ENCODE measurements around the gene CLSTN2. TPM values are rescaled to one million over a fixed set of nuclear protein-coding genes. Genes with fewer than 3 reads are reported as not detected.

The CLSTN2 gene
- total RNA-seq, 2 donors from 2014 or later = 3.5 to 60.3 TPM

DNA sequence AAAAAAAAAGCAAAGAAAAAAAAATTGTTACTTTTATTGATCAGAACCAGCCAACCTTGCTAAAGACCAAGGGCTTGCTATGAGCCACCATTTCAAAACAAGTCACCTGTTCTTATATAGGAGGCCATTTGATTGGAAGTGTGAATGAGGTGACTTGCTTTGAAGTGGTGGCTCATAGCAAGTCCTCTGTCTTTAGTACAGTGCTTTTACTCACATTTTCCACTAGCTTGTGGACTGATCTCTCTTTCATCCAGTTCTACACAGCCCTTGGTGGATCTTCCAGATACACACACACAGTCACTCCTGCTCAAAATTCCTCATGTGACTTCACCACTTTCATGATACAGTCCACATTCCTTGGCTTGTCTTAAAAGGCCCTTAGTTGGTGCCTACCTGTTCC is 13.5 kb downstream of the CLSTN2 start:
- no peaks in the 10 kb centered on the region for H3K9me3 ChIP-seq
- H3K4me3 ChIP-seq = no peak overlapping the region
- TF ChIP-seq, protein P1, sequence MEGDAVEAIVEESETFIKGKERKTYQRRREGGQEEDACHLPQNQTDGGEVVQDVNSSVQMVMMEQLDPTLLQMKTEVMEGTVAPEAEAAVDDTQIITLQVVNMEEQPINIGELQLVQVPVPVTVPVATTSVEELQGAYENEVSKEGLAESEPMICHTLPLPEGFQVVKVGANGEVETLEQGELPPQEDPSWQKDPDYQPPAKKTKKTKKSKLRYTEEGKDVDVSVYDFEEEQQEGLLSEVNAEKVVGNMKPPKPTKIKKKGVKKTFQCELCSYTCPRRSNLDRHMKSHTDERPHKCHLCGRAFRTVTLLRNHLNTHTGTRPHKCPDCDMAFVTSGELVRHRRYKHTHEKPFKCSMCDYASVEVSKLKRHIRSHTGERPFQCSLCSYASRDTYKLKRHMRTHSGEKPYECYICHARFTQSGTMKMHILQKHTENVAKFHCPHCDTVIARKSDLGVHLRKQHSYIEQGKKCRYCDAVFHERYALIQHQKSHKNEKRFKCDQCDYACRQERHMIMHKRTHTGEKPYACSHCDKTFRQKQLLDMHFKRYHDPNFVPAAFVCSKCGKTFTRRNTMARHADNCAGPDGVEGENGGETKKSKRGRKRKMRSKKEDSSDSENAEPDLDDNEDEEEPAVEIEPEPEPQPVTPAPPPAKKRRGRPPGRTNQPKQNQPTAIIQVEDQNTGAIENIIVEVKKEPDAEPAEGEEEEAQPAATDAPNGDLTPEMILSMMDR (IDR thresholded peaks at IDR 0.05) = no peak
- no peak for TF ChIP-seq POLR2A (IDR thresholded peaks at IDR 0.05)
- TF ChIP-seq POLR2AphosphoS5 (IDR thresholded peaks at IDR 0.05) = no peak
- intact Hi-C loops (cut with DNase I) = no loop called here
- H3K27me3 ChIP-seq (replicated peaks; ENCODE audit: insufficient read depth) = no peaks in the 10 kb centered on the region
- DNase-seq (ENCODE audit: low spot score) = no peak
- no peak overlapping the region for H3K27ac ChIP-seq
- H3K36me3 ChIP-seq = no peaks in the 10 kb centered on the region
- H3K4me1 ChIP-seq (replicated peaks) = no peaks in the 10 kb centered on the region

DNA sequence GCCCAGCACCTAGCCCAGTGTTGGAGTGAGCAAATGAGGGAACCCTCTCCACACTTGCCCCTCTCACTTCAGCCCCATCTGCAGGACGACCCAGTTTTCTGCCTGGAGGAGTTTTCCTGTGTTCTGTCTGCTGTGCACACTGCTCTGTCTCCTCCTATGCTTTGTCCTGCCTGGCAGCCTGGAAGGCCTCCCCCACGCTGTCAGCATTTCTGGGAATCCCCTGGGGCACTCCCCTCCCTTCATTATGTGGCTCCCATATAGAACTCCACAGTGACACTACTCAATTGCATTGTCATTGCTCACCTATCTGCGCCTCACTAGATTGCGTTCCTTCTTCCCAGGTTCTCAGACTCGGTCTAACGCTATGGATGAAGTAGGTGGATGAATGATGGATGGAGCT is 13.9 kb downstream of the CLSTN2 start:
- TF ChIP-seq, protein P1 (IDR thresholded peaks at IDR 0.05) = no peak
- TF ChIP-seq POLR2A (IDR thresholded peaks at IDR 0.05) = no peak
- TF ChIP-seq POLR2AphosphoS5 (IDR thresholded peaks at IDR 0.05) = no peak
- Histone ChIP-seq H3K36me3 (no peaks in the 10 kb centered on the region), H3K27me3 (replicated peaks; ENCODE audit: insufficient read depth) (no peaks in the 10 kb centered on the region), H3K4me3 (no peak overlapping the region), H3K27ac (no peak overlapping the region), H3K9me3 (no peaks in the 10 kb centered on the region), H3K4me1 (replicated peaks) (no peaks in the 10 kb centered on the region)
- no peak for DNase-seq (ENCODE audit: low spot score)
- WGBS = 86% methylated on average over 6 of the region's 6 CpGs
- intact Hi-C loops (cut with DNase I) = no loop called here

DNA sequence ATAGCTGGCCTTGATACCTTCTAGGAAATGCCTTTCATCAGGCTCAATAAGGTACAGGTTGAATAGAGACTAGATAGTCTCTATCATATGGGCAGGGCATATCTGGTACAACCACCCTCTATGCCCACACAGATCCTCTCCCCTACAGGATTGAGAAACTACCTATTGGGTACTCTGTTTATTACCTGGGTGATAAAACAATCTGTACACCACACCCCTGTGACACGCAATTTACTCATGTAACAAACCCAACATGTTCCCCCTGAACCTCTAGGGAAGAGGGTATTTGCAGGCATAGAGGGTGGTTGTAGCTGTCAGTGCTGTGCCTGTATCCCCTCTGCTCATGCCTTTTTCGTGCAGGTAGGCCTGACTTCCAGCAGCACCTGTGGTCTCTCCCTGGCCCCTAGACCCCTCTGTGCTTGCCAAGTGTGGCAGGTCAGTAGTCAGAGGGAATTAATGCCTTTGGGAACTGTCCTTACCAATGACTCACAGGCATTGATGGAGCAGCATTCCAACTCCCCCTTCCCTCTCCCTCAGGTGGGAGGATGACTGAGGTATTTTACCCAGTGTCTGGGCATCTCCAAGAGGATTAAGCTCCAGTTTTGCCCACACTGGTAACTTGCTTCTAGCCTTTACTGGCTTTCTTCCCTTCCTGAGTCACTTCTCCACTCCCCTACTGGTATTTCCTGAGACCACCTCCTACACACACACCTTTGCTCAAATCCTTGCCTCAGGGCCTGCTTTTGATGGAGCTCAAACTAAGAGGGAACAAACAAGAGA is 18.3 kb downstream of the CLSTN2 start:
- no peak overlapping the region for H3K27ac ChIP-seq
- no peaks in the 10 kb centered on the region for H3K4me1 ChIP-seq (replicated peaks)
- H3K36me3 ChIP-seq = no peaks in the 10 kb centered on the region
- no peaks in the 10 kb centered on the region for H3K9me3 ChIP-seq
- WGBS = 67% methylated on average over 2 of the region's 2 CpGs
- no peak overlapping the region for H3K4me3 ChIP-seq
- H3K27me3 ChIP-seq (replicated peaks; ENCODE audit: insufficient read depth) = no peaks in the 10 kb centered on the region
- TF ChIP-seq, protein P1 (IDR thresholded peaks at IDR 0.05) = no peak
- TF ChIP-seq POLR2AphosphoS5 (IDR thresholded peaks at IDR 0.05) = no peak
- TF ChIP-seq POLR2A (IDR thresholded peaks at IDR 0.05) = no peak
- DNase-seq (ENCODE audit: low spot score) = no peak
- intact Hi-C loops (cut with DNase I) = no loop called here

DNA sequence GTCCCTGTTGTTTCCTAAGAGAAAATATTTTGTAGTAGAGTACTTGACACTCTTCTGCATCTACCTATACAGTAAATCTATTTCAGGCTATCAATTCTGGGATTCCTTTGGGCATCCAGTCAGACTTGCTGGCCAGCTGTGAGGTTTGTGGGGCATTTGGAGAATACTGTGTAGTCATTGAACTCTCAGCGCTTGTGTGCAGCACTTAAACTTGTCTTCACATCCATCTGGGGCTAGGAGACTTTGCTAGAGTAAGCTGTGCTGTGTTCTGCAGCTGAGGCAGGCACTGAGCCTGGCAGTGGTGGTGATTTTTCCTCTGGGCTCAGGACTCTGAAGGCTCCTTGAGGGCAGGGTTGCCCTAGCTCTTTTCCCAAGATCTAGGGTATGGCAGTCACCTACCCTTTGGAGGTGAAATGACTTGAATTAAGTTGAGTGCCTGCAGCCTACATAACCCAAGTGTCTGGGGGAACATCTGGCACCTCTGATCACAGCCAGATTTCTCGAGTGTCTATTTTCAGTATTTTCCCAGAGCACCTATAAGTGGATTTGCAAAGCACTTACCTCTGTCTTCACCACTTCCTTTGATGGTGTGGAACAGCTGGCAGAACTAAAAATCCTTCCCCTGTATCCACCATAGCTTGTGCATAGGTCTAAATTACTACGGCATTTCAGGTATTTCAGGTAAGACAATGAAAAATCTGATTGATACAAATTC is 19.3 kb downstream of the CLSTN2 start:
- Histone ChIP-seq H3K4me3 (no peak overlapping the region), H3K9me3 (no peaks in the 10 kb centered on the region), H3K27me3 (replicated peaks; ENCODE audit: insufficient read depth) (no peaks in the 10 kb centered on the region), H3K27ac (no peak overlapping the region), H3K36me3 (no peaks in the 10 kb centered on the region), H3K4me1 (replicated peaks) (no peaks in the 10 kb centered on the region)
- TF ChIP-seq, protein P1 (IDR thresholded peaks at IDR 0.05) = no peak
- no peak for TF ChIP-seq POLR2AphosphoS5 (IDR thresholded peaks at IDR 0.05)
- no peak for TF ChIP-seq POLR2A (IDR thresholded peaks at IDR 0.05)
- 83% methylated on average over 3 of the region's 3 CpGs for WGBS
- intact Hi-C loops (cut with DNase I) = no loop called here
- DNase-seq (ENCODE audit: low spot score) = no peak

All from prostate gland (tissue), 2 donors.